ENCODE measurements around the gene AP4B1.
A peak's percentile ranks its signal among the peaks of the same experiment; 100 is the strongest.
"Not testable (repeated sequence)": the region's sequence is repeated elsewhere in the genome, so short reads cannot be mapped to it uniquely, and the experiment has no call there.

AP4B1 gene

DNA sequence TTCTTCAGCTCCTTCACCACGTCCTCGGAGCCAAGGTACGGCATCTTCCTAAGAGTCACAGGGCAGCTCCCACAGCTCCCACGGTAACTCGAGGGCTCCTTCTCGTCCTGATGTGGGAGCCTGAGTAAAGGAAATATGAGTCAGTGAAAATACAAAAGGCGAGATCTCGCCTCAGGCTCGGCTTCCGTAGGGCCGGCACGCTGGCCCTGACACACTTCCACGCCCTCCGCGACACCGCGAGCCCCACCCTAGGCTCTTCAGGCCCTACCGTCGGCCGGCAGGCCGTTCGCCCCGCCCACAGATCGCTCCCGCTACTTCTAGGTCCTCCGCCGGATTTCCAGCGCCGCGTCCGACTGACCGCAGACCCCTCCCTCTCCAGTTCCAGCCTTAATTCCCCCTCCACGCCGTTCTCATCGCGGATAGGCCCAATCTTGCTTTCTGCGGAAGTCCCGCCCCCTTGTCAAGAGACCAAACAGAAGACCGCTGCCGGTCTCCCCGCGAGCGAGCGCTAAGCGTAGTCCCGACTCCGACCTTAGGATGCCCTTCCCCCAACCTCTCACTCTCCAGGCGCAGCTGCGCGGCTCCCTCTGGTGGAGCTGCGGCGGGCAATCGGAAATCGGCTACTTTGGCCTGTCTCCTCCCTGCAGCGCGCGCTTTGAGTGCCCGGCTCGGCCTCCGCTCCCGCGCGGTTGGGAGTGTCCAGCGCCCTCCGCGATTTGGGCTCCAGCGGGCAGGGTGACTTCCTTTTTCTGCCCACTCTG, at the start of gene AP4B1, which contains the start of gene DCLRE1B:
TSS of gene AP4B1 (minus strand) at position 126 of the 761 bp plus-strand sequence. CDS start at position 44, 82 bp downstream.
TSS of gene DCLRE1B (plus strand) at position 653 of the 761 bp plus-strand sequence. CDS start 261 bp downstream, outside the sequence.
- FAIRE-seq: peak; percentile 97

DNA sequence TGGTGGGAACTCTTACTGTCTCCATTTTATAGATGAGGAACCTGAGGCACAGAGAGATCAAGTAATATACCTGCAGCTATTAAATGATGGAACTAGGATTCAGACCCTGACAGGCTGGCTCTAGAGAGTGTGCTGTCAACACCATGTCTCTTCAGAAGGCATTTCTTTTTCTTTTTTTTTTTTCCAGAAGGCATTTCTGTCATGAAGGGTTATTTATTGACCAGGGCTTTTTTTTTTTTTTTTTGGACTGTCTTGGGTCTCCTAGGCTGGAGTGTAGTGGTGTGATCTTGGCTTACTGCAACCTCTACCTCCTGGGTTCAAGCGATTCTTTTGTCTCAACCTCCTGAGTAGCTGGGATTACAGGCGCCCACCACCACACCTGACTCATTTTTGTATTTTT, 47.1 kb upstream of the AP4B1 start:
- FAIRE-seq: no peak

DNA sequence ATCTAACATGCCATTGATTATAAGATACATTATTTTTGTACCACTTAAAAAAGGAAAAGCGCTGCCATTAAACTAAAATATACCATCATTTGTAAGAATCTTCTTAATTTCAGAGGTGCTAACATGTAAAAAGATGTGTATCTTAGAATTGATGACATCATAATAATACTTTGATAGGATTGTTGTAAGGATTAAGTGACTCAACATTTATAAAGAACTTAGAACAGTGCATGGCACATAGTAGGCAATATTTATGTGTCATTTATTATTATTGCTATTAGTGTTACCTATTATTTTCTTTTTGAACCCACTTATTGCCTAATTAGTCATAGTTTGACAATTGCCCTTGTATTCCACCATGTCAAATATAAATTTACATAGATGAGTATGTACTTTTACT, 46.3 kb upstream of the AP4B1 start:
- no peak for FAIRE-seq

DNA sequence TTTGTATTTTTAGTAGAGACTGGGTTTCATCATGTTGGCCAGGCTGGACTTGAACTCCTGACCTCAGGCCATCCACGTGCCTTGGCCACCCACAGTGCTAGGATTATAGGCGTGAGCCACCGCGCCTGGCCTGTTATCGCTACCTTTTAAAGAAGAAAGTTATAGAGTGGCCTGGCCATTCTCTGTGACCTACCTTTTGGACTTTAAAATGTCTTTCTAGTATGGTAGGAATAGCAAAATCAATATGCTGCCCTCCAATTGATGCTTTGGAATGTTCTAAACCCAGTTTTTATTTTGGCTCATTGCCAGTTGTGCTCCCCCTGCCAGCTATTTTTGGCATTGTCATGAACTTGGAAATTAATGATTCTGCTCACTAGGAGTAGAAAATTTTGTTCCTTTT, 44.4 kb upstream of the AP4B1 start:
- no peak for FAIRE-seq

DNA sequence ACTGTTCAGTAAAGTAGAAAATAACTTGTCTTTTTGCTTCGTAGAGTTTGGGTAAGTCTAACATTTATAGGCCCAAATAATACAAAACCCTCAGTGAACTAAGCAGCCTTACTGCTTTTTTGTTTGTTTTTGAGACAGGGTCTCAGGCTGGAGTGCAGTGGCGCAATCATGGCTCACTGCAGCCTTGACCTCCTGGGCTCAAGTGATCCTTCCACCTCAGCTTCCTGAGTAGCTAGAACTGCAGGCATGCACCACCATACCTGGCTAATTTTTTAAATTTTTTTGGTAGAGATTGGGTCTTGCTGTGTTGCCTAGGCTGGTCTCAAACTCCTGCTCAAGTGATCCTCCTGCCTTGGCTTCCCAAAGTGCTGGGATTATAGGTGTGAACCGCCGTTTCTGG, 43.6 kb upstream of the AP4B1 start:
- not testable (repeated sequence) for FAIRE-seq

DNA sequence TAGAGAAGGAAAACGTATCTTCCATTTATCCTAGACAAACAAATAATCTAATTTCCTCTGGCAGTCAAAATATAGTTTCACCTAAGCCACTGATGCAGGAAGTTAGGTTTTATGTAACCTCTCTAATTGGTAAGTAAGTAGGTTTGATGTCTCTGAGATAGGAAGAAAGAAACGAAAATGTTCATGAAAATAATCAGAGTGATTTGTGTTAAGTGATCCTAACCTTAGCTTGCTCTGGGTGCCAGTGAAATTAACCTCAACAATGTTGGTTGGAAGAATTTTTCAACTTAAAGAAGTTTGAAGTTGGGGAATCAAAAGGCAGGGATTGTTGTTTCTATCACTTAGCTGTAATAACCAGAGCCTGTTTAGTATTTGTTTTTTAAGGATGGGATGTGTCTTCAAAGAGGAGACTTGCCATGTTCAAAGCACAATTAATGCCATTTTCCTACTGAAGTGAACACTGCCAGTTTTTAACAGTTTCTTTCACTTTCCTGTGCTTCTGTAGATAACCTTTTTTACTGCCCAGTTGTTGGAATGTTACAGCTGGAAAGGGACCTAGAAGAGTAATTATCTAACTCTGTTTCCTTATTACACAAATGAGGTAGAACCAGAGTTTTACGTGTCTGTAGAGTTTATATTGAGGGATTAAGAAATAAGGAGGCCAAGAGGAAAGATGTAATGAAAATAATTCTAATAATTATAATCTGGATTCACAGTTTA, 42.9 kb upstream of the AP4B1 start:
- no peak for FAIRE-seq

DNA sequence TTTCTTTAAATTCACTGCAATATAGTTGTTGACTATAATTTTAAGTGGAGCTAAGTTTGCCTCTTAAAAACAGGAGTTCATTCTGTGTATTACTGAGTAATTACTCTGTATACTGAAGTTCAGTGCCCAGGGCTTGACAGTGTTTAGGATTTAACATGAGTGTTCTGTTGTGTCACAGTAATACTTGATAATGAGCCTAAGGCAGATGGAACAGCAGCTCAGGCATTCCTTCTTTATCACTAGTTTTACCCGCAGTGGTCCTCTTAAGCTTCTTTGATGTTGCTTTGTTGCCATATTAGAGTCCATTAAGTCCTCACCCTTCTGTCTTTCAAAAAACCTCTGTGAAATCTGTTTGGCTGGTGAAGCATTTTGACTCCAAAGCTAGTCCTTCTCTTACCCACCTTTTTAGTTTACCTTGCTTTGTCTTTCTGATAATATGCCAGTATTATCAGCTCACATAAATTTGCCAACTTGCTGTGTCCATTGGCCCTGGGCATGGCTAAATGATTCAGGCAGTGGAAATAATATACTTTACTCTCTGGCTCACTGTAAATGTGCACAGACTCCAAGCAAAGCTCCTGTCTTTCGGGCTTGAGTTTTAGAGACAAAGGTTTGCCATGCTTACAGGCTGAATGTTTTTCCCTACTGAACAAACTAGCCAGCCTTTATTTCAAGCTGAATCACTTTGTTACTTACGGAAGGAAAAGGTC, 42.2 kb upstream of the AP4B1 start:
- FAIRE-seq: no peak

DNA sequence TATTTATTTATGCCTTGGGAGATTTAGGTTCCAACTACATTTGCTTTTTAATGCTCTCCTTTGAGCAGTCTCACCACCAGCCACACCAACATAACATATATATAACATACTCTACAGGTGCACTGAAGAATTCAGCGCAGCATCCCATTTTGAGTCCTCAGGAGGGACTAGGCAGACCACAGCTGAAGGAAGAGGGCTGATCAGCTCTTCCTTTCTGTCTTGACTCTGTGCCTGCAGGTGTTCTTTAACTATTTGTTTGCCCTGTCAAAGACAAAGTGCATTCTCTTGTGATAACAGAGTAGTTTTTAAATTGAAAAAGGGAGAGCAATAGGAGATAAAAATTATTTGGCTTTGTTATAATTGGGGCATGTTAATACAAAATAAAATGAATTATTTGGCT, 41.5 kb upstream of the AP4B1 start:
- FAIRE-seq: no peak

DNA sequence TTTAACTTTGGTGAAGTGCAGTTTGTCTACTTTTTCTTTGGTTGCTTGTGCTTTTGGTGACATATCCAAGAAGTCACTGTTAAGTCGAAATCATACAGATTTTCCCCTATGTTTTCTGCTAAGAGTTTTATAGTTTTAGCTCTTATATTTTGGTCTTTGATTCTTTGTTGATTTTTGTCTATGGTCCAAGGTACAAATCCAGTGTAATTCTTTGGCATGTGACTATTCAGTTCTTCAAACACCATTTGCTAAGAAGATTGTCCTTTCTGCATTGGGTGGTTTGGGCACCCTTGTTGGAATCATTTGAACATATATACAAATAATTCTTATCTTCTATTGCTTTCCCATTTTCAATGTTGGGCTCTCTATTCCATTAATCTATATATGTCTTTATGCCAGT, 40.7 kb upstream of the AP4B1 start:
- no peak for FAIRE-seq

DNA sequence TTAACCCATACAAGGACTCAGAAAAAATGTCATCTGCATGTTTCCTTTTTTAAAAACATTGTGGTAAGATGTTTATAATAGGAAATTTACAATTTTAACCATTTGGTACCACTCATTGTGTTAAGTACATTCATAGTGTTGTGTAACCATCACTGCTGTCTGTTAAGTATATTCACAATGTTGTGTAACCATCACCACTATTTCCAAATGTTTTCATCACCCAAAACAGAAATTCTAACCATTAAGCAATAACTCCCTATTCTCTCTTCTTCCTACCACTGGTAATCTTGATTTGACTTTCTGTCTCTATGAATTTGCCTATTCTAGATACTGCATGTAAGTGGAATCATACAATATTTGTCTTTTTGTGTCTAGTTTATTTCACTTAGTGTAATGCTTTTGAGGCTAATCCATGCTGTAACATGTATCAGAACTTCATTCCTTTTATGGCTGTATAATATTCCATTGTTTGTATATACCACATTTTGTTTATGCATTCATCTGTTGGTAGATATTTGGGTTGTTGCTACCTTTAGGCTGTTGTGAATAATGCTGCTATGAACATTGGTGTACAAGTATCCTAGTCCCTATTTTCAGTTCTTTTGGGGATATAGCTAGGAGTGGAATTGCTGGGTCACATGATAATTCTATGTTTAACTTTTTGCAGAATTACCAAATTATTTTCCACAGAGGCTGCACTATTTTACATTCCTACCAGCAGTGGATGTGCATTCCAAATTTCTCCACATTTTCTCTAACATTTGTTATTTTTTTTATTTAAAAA, 38.6 kb upstream of the AP4B1 start:
- no peak for FAIRE-seq

DNA sequence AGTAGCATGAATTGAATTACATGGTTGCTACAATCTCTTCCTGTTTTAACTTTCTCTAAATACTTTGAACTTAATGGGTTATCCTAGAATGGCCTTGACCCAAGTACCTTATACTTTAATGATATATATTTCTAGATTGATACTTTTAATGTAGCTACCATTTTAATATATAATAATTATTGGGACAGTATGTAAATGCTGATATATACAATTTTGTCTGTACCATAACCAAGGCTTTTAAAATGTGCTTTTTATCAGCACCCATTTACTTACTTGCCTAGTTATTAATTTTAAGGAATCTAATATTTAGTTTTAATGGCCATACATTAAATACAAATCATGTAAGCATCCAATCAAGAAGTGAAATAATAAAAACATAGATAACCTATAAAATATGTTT, 37.9 kb upstream of the AP4B1 start:
- no peak for FAIRE-seq

DNA sequence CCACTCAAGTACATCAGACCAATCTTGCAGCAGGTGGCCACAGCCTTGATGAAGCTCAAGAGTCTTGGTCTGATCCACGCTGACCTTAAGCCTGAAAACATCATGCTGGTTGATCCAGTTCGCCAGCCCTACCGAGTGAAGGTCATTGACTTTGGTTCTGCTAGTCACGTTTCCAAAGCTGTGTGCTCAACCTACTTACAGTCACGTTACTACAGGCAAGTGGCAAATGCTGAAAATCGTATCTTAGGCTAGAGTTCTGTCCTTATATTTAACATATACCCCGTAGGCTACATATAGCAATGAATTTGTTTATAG, 36.6 kb upstream of the AP4B1 start:
- FAIRE-seq: no peak

DNA sequence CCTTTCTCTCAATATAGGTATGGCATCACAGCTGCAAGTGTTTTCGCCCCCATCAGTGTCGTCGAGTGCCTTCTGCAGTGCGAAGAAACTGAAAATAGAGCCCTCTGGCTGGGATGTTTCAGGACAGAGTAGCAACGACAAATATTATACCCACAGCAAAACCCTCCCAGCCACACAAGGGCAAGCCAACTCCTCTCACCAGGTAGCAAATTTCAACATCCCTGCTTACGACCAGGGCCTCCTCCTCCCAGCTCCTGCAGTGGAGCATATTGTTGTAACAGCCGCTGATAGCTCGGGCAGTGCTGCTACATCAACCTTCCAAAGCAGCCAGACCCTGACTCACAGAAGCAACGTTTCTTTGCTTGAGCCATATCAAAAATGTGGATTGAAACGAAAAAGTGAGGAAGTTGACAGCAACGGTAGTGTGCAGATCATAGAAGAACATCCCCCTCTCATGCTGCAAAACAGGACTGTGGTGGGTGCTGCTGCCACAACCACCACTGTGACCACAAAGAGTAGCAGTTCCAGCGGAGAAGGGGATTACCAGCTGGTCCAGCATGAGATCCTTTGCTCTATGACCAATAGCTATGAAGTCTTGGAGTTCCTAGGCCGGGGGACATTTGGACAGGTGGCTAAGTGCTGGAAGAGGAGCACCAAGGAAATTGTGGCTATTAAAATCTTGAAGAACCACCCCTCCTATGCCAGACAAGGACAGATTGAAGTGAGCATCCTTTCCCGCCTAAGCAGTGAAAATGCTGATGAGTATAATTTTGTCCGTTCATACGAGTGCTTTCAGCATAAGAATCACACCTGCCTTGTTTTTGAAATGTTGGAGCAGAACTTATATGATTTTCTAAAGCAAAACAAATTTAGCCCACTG, 36.0 kb upstream of the AP4B1 start:
- FAIRE-seq: no peak

DNA sequence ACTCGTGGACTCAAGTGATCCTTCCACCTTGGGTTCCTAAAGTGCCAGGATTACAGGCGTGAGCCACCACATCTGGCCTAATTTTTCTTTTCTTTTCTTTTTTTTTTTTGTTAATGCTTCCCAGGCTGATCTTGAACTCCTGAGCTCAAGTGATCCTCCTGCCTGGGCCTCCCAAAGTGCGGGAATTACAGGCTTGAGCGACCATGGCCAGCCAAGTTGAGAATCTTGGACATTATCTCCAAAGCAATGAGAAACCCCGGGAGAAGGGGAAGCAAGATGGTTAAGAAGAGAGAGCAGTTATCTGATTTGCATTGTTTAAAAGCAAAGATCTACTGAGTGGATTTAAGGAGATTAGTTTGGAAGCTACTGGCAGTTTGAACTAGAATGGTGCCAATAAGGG, 33.6 kb upstream of the AP4B1 start:
- FAIRE-seq: no peak

DNA sequence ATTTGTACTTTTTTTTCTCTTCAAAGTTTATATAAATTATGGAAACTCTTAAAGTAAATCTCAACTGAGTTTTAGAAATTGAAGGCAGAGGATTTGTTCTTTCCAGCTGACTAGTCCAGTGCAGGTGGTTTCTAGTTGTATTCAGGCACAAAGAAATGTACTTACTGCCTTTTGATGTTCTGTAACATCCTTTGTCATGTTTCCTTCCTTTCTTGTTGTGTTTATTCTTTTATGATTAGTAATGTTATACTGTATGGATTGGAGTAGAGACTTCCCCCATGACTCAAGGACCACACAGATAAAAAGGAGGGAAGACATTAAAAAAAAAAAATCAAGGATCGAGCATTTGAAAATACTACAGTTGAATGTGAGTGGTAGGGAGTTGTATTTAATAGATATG, 32.5 kb upstream of the AP4B1 start:
- no peak for FAIRE-seq

DNA sequence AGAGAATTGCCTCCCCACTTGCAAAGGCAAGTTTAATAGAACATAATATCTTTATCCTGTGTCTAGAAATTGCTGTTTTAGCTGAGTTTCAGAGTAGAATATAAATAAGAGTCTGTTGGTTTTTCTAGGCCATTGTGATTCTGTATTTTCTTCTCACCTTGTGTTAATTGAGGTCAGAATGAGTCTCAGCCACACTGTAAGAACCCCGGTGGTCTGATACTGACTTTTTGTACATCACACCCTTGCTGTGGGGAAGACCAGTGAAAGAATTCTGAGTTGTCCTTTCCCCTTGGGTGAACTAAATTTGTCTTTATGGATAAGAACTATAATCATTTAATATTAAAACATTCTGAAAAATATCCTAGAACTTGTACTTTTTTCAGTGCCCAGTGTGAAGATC, 31.4 kb upstream of the AP4B1 start:
- FAIRE-seq: no peak

DNA sequence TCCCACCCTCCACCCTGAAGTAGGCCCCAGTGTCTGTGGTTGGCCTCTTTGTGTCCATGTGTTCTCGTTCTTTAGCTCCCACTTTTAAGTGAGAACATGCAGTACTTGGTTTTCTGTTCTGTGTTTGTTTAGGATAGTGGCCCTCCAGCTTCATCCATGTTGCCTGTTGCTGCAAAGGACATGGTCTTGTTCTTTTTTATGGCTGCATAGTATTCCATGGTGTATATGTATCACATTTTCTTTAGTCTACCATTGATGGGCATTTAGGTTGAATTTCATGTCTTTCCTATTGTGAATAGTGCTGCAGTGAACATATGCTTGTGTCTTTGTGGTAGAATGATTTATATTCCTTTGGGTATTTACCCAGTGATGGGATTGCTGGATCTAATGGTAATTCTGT, 30.6 kb upstream of the AP4B1 start:
- FAIRE-seq: no peak

DNA sequence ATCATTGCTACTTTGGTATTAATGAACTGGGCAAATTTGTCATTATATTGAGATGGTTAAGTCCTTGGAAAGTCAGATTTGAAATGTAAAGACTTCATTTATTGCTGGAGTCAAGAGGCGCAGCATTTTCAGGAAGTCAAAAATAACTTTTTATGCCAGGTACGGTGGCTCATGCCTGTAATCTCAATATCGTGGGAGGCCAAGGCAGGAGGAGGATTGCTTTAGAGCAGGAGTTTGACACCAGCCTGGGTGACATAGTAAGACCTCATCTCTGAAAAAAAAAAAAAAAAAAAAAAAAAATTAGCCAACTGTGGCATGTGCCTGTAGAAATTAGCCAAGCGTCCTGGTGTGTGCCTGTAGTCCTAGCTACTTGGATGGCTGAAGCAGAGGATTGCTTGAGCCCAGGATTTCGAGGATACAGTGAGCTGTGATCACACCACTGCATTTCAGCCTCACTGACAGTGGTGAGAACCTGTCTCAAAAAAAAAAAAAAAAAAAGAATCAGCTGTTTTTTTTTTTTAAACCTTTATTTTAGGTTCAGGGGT, 30.0 kb upstream of the AP4B1 start:
- FAIRE-seq: no peak

DNA sequence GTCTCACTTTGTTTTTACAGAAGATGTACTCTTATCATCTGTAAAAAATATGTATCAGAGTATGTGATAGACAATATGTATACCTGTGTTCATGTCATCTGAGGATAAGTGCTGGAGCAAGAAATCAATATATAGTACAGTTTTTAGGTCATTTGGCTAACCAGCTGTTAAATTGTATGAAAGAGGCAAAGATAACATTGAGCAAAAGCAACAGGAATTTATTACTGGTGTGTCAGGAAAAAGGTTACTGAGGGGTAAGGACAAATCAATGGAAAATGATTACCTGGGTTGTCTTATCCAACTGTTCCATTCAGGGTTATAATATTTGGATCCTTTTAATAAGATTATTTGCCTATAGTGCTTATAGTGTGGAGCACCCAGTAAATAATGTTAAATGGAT, 29.4 kb upstream of the AP4B1 start:
- FAIRE-seq: no peak

DNA sequence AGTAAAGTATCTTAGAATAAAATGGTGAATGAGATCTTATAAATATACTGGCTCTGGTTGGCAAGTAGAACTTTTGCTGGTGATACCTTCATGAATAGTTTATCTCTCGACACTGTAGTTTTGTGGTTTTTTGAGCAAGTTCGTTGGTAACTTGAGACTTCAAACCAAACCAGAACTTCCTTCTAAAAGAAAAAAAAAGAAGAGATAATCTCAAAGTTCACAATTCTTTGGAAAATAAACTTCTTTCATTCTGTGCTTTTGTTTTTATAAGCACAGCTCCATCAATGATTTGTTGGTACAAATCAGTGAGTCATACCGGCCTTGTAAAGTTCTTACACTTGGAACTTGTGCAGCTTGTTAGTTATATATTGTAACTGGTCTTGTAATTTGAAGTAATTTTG, 26.9 kb upstream of the AP4B1 start:
- no peak for FAIRE-seq

DNA sequence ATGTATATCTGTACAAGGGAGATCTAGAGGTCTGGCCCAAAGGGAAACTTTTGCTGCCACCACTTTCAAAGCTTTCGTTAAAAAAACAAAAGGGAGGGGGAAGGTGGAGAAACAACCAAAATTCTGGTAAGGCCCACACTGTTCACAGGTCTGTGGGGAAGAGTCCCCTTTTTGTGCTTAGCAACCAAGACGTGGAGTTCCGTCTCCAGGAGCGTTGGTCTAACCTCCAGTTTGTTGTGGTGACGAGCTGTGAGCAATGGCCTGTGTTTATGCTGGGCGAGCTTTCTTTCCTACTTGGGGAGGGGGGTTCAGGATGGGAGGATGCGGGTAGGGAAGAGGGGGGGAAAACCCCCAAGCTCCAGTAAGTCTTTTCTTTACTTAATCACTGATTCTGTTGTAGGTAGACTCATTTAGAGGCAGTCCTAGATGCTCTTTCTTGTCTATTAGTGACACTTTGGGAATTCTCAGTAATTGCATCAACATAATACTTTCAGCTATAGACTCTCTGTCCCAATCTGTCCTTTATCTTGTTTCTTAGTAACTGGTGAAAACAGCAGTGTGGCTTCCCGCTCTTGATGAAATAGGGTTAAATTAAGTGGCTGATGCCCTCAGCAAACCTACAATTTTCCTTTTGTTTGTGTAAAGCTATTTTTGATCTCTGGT, 26.0 kb upstream of the AP4B1 start:
- FAIRE-seq: no peak

Measured in A204.1 (cell line).